GM12891 (cell line): Measurements from ENCODE around the gene ADIRF.

Experiments used
- DNase-seq: peaks from one replicate; pipeline ENCODE4 v3.0.0; 2011; ENCODE audit warnings: low spot score; ENCODE audit not compliant: insufficient read length
- FAIRE-seq: peaks from 2 replicates; lab custom pipeline; 2011; peaks lifted over from hg19 to GRCh38; lab: Jason Lieb, UNC
- PAX5 ChIP-seq: IDR thresholded peaks from 2 replicates; pipeline ENCODE4 v1.6.1; 2011; ENCODE audit warnings: low read length, moderate library complexity, mild to moderate bottlenecking; ENCODE audit not compliant: insufficient read depth, severe bottlenecking
- POLR2A ChIP-seq: IDR thresholded peaks from 2 replicates; pipeline ENCODE4 v1.6.1; 2011; ENCODE audit warnings: low read depth, low read length, control low read depth
- POLR2AphosphoS5 ChIP-seq: IDR thresholded peaks from 2 replicates; pipeline ENCODE4 v1.6.1; 2011; ENCODE audit warnings: low read depth, low read length, control low read depth
- POU2F2 ChIP-seq: IDR thresholded peaks from 2 replicates; pipeline ENCODE4 v1.6.1; 2011; ENCODE audit warnings: low read depth, mild to moderate bottlenecking, control low read depth, low read length, moderate library complexity
- SPI1 ChIP-seq: IDR thresholded peaks from 2 replicates; pipeline ENCODE4 v1.6.1; 2011; ENCODE audit warnings: low read depth, low read length, control low read depth
- TAF1 ChIP-seq: IDR thresholded peaks from 2 replicates; pipeline ENCODE4 v1.6.1; 2011; ENCODE audit warnings: low read depth, low read length, control low read depth

ADIRF gene

GRCh38 chr10:86962136-86962980, 5.9 kb upstream of the ADIRF start:
- FAIRE-seq (no peak), DNase-seq (no peak)
- TF ChIP-seq SPI1 = peak; percentile 89
- TF ChIP-seq TAF1 = no peak
- no peak for TF ChIP-seq PAX5

GRCh38 chr10:86962981-86963310, 5.3 kb upstream of the ADIRF start:
- TF ChIP-seq TAF1 (no peak), POU2F2 (no peak), PAX5 (no peak), POLR2A (no peak), POLR2AphosphoS5 (no peak), SPI1 (no peak)
- no peak for FAIRE-seq
- DNase-seq = no peak

- TF ChIP-seq PAX5 (no peak), POU2F2 (no peak), TAF1 (no peak), SPI1 (no peak), POLR2AphosphoS5 (no peak), POLR2A (no peak)
- peak; percentile 45 for FAIRE-seq
Observed at GRCh38 chr10:86963341-86963919, 4.9 kb upstream of the ADIRF start.

GRCh38 chr10:86964061-86964846, 4.0 kb upstream of the ADIRF start:
- TF ChIP-seq TAF1 = no peak
- no peak for TF ChIP-seq POU2F2
- DNase-seq (no peak), FAIRE-seq (no peak)

More at GRCh38 chr10:86963341-86963919, 4.9 kb upstream of the ADIRF start:
- DNase-seq = no peak

- FAIRE-seq = peak; percentile 35
- TF ChIP-seq POLR2A (no peak), PAX5 (no peak), TAF1 (no peak), POU2F2 (no peak), SPI1 (no peak), POLR2AphosphoS5 (no peak)
- DNase-seq = no peak
Observed at GRCh38 chr10:86964847-86965190, 3.5 kb upstream of the ADIRF start.

- no peak for FAIRE-seq
- no peak for TF ChIP-seq SPI1
- TF ChIP-seq POLR2A = peak; percentile 72
- peak; percentile 64 for TF ChIP-seq POLR2AphosphoS5
- no peak for DNase-seq
Observed at GRCh38 chr10:86965986-86966654, 2.2 kb upstream of the ADIRF start.

- no peak for DNase-seq
- peak; percentile 43 for FAIRE-seq
- TF ChIP-seq TAF1 (no peak), POU2F2 (no peak), POLR2A (no peak), PAX5 (no peak), POLR2AphosphoS5 (no peak), SPI1 (no peak)
Observed at GRCh38 chr10:86967481-86967941, 771 bp upstream of the ADIRF start.

GRCh38 chr10:86968994-86969355, 693 bp downstream of the ADIRF start:
- TF ChIP-seq SPI1 = no peak
- no peak for TF ChIP-seq POLR2AphosphoS5
- no peak for TF ChIP-seq TAF1
- TF ChIP-seq POLR2A = no peak
- TF ChIP-seq POU2F2 = no peak
- no peak for TF ChIP-seq PAX5
- FAIRE-seq (no peak), DNase-seq (no peak)

GRCh38 chr10:86969421-86970041, 1.2 kb downstream of the ADIRF start:
- FAIRE-seq (peak; percentile 13), DNase-seq (no peak)
- TF ChIP-seq PAX5 (no peak), TAF1 (no peak), POU2F2 (no peak), POLR2A (no peak), SPI1 (no peak), POLR2AphosphoS5 (no peak)
